HG03558 (cell line): ENCODE data around the gene FAM204A.
A peak's percentile ranks its signal among the peaks of the same experiment; 100 is the strongest.

ENCODE experiments used
- ATAC-seq: cut with Tn5 transposase; IDR thresholded peaks from one replicate; pipeline ENCODE4 v1.9.1; 2021; ENCODE audit warnings: moderate number of reproducible peaks; ENCODE audit not compliant: unreplicated experiment; ENCODE audit errors: extremely low read depth

The FAM204A gene

GRCh38 chr10:118332948-118333710 is 9.0 kb downstream of the FAM204A start:
- ATAC-seq, result no peak

DNA sequence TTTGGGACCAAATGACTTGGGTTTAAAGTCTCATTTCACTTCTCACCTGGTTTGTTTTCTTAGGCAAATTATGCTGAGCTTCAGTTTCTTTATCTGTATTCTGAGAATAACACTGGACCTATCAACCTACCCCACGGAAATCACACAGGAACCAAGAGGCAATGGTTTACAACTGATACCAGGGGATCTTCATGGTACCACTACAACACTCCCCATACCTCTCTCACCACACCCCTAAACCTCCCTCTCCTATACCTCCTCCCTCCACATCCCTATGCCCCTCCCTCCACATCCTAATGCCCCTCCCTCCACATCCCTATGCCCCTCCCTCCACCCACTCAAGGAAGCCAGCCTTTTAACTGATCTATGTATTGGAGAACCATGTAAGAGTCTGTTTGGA is 9.9 kb downstream of the FAM204A start:
- ATAC-seq, result peak; percentile 65

DNA sequence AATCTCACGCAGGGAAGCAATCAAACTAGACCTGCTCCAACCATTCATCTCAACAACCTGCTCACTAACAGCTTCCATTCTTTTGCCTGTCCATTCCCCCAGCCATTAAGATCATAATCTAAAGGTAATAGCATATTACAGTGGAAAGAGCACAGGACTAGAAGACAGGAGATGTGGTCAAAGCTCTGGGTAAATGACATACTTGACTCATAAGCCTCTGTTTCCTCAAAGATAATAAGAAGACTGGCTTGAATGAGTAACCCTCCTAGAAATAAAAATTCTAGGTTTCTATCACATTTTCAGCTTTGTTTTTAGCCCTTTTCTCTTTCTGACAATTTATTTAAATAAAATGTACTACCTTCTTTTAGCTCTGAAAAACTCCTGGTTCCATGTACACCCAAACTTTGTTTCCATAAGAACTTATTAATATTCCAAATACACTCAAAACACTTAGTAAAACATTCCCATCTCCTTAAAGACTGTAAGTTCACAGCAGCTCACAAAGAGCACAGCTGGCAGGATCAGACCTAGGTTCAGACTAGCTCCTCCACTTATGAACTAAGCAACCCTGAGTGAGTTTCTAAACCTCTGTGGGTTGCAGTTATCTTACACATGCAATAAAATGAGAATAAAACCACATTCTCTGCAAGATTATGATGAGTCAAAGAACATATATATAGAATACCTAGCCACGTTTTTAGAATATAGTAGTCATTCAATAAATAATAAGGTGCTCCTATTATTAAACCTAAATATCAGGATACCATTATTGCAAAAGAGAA is 11.6 kb downstream of the FAM204A start:
- no peak for ATAC-seq

- ATAC-seq, result no peak
These were observed 18.0 kb downstream of the FAM204A start for GRCh38 chr10:118324140-118324539.

DNA sequence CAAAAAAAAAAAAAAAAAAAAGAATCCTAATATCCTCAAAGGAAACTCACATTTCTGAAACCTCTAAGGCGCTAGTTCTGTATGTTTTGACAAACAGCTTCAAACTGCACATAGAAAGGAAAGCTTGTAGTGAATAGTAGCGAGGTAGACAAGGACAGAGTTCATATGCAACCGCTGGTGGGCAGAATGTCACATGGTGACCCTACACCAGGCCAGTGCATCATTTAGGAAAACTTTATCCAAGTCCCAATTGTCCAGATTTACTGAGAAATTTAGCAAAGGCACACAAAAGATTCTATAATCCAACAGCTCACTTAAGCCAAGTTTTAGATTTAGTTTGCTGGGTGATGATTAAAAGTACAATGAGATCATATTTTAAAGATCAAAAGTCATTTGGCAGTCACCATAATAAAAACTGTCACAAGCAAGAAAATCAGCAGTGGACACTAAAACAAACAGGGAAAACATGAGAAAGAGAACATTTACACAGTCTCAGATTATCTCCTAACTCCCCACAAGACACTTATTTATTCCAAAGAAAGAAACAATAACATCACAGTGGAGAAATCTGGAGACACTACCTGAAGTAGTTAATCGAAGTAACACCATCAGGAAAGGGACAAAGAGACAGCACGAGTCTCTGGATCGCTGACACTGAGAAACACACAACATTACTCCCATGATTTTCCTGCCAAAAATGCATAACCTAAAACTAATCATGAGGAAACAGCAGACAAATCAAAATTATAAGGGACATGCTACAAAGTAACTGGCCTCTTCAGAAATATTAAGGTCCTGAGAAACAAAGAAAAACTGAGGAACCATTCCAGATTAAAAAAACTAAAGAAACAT is 20.2 kb downstream of the FAM204A start:
- ATAC-seq, result no peak

DNA sequence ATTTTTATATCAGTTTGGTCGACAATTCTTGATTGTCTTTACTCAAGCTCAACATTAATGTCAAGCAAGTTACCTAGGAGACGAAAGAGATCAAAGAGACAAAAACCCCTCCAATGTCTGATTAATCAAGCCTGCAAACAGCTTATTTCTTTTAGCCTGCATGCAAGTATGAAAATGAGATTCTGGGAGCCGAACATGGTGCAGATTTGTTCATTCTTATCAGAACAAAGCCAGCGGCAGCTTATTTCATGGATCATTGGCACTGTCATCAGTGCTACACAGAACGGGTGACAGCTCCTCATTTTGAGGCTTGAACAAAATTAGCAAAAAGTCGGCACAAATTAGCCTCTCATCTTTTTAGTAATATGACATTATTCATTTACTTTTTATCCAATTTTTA is 26.5 kb downstream of the FAM204A start:
- ATAC-seq, result no peak

- no peak for ATAC-seq
These were observed 27.2 kb downstream of the FAM204A start for GRCh38 chr10:118314882-118315281.

- ATAC-seq, result no peak
These were observed 30.6 kb downstream of the FAM204A start for GRCh38 chr10:118311505-118311904.

DNA sequence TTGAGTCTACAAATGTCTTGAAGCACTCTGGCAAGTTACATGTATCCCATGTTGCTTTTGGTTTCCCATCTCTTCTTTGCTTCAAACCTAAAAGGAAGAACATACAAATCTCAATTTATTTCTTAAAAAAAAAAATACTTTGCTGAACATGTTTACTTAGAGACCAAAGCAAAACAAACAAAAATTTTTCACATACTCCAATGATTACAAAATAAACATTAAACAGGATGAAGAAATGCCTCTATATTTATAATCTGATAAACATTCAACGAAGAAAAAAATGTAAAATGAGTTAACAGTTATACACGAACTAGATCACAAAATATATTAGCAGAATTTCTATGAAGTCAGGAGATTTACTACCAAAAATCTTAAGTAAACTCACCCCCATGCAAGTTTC is 31.3 kb downstream of the FAM204A start:
- no peak for ATAC-seq

DNA sequence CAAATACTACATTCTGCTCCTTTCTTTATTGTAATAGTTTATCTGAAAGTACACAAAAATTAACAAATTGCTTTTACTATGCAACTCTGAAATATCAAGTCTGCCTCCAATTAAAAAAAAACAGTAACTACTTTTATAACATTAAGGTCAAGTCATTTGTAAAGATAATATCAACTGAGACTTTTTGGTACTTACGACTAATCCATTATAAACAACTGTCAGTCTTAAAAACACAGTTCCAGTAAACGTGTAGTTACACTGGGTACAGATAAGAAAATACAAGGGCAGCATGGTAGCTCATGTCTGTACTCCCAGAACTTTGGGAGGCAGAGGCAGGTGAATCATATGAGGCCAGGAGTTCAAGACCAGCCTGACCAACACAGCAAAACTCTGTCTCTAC is 32.2 kb downstream of the FAM204A start:
- no peak for ATAC-seq

- ATAC-seq, result no peak
These were observed 33.5 kb downstream of the FAM204A start for GRCh38 chr10:118308664-118309063.

DNA sequence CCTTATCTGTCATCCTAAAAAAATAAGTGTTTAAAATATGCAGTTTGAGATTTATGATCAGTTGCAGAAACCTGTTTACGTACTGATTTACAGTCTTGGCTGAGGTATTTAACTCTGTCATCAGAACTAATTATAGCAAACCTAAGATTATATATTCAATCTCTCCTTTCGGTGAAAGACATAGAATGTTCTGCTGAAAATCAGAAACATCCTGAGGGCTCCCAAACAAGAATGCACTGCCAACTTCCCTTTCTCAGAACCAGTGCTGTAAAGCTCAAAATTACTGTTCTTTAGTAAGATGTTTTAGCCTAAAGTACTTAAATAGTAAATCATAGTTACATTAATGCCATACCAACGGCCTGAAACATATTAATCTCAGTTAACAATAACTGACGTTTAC is 34.3 kb downstream of the FAM204A start:
- ATAC-seq, result no peak

- no peak for ATAC-seq
These were observed 34.9 kb downstream of the FAM204A start for GRCh38 chr10:118307220-118307619.

DNA sequence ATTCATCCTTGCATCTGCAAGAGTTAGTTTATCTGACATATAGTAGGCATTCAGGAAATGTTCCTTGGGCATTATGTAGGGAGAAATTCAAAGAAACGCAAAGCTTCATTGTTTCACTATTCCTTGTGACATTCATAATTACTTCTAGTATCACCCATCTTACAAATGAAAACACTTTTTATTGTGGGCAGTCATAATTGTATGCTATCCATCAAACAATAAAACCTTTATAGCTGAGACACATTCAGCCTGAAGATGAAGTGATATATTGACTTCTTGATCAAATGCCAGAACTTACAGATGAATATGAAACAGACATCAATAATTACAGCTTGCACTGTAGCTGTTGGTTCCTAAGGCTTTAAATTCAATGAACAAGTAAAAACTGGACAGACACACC is 36.4 kb downstream of the FAM204A start:
- ATAC-seq, result no peak

DNA sequence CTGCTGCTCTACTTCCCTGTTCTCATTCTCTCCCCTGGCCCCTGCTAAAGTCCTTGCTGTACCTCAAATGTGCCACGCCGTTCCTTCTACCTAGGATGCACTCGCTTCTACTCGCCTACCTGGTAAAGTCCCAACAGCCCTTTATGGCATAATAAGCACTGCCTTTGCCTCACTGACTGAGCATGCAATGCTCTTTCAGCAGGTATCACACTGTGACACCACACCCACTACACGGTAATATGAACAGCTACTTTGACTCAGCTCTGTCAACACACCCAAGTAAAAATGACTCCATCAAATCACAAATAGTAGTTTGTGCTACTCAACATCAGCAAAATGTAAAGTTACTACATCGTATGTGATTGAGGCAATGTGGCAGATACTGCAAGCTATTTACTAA is 37.6 kb downstream of the FAM204A start:
- ATAC-seq, result no peak

- ATAC-seq, result no peak
These were observed 40.9 kb downstream of the FAM204A start for GRCh38 chr10:118301211-118301610.

DNA sequence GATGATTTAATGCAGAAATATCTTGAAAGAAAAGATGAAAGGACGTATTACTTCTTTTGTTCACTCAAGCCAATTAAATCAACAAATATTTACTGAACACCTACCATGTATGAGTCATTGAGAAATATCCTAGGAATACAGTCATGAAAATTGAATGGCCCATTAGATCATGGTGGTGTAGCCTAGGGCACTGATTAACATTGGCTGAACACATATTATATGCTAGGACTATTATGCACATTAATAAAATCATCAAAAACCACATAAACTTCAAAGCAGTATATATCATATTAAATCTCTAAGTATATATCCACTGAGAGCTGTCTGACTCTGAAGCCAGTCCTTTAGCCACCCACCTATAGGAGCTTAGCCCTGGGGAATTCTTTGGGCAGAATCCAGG is 41.8 kb downstream of the FAM204A start:
- ATAC-seq, result no peak

GRCh38 chr10:118298787-118299186 is 43.3 kb downstream of the FAM204A start:
- ATAC-seq, result no peak

- ATAC-seq, result no peak
These were observed 51.0 kb downstream of the FAM204A start for GRCh38 chr10:118291122-118291521.

GRCh38 chr10:118290471-118290995 is 51.6 kb downstream of the FAM204A start:
- ATAC-seq, result no peak
